Measurements from ENCODE around the gene DNTTIP2. TPM values are rescaled to one million over a fixed set of nuclear protein-coding genes. Genes with fewer than 3 reads are reported as not detected.

The DNTTIP2 gene
- total RNA-seq, 1 experiment from 2014 or later: 13.1 TPM

- H3K9me3 ChIP-seq: peaks cover 6% of the 10 kb centered on the region
- H3K27me3 ChIP-seq: no peaks in the 10 kb centered on the region
- DNase-seq: no peak
- H3K4me3 ChIP-seq: no peak overlapping the region
- no peaks in the 10 kb centered on the region for H3K36me3 ChIP-seq
These were observed 50.6 kb downstream of the DNTTIP2 start for GRCh38 chr1:93828367-93828755.

- Histone ChIP-seq H3K27me3 (no peaks in the 10 kb centered on the region), H3K36me3 (no peaks in the 10 kb centered on the region), H3K9me3 (peaks cover 2% of the 10 kb centered on the region), H3K4me3 (no peak overlapping the region)
- DNase-seq: peak; percentile 23
These were observed 51.2 kb downstream of the DNTTIP2 start for GRCh38 chr1:93827633-93828366.

DNA sequence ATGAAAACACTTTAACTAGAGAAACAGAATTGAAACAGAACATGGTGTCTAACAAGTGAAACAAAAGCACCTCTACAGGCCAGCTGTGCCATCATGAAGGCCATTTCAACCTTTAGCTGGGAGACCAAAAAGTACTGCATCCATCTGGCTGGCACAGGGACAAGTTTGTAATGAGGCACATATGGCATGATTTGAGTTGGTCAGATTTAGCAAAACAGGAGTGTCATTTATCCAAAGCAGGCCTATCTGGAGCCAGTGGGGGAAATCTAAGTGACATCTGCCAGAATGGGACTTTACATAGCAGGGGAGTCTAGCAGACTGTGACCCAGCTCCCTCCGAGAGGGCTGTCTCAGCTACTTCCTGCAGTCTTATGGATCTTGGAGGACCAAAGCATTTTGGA is 51.9 kb downstream of the DNTTIP2 start:
- Histone ChIP-seq H3K9me3 (no peaks in the 10 kb centered on the region), H3K27me3 (no peaks in the 10 kb centered on the region), H3K4me3 (no peak overlapping the region), H3K36me3 (no peaks in the 10 kb centered on the region)
- no peak for DNase-seq

DNA sequence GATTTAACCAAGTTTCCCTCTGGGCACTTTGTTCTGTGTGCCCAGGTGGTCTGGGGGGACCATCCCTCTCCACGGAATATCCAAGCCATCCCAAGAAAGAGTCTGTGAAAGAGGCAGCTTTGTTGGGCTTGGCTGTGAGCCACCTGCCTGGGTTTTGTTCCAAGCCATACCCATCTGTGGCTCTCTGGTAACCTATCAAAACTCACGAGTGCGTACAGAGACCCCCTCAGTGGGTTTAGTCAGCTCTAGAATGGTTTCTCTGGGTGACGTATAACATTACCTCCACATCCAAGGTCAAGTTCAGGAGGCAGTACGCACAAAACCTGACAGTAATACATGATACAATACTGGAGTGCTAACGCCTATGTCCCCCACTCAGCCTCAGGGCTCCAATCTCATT is 54.2 kb downstream of the DNTTIP2 start:
- no peak for DNase-seq
- H3K36me3 ChIP-seq: no peaks in the 10 kb centered on the region
- H3K4me3 ChIP-seq: no peak overlapping the region
- no peaks in the 10 kb centered on the region for H3K27me3 ChIP-seq
- no peaks in the 10 kb centered on the region for H3K9me3 ChIP-seq

DNA sequence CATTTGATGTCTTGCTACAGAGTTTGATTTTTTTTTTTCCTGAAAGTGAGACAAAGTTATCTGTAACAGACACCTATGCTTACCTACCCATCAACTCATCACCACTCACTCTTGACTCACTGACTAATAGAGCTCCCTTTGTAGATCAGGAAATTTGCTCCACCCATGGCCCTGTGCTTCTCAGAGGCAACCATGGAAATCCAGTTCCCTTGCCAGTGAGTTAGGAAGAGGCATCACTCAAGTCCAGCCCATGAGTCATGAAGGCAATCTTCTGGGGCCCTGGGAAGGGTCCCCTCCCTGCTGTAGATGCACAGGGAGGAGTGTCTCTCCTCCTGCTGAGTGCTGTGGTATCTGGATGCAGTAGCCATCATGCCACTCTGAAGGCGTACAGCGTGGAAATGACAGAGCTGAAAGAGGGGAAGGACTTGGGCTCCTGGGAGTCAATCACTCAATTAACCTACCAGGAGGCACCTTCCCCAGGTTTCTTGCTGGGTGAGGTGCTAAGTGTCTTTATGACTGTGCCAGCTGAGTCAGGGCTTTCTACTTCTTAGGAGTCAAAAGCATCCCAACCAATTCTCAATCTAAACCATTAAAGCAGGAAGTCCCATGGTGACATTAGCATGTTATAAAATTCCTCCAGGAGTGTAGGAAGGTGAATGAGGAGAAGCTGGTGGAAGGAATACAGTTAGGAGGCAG is 56.1 kb downstream of the DNTTIP2 start:
- Histone ChIP-seq H3K9me3 (no peaks in the 10 kb centered on the region), H3K4me3 (no peak overlapping the region), H3K36me3 (no peaks in the 10 kb centered on the region), H3K27me3 (no peaks in the 10 kb centered on the region)
- no peak for DNase-seq

DNA sequence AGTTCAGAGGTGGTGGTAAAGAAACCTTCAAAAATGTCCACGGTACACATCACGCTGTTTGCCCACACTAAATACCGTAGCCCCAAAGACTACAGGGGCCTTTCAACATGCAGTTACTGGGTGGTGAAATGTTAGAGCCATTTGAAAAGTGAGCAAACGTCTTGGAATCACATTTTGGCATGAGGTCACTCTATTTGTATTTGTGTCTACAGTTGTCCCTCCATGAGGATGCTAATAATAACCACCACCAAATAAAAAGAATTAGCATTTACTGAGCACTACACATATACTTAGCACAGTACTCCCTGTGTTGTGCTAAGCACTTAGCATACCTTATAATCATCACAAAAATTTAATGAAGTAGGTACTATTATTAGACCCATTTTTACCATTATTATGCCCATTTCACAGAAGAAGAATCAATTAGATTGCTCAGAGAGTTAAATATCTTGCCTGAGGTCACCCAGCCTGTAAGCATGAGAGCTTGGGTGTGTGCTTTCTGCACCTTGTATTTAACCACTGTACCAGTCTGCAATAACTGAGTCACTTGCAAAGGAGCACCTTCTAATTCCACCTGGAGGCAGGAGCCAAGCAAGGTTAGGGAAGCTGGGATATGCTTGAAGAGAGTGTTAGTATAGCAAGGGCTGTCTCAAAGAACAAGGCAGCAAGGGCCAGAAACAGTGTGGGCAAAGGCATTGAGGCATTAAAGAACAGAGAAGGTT is 57.4 kb downstream of the DNTTIP2 start:
- H3K9me3 ChIP-seq: no peaks in the 10 kb centered on the region
- no peaks in the 10 kb centered on the region for H3K27me3 ChIP-seq
- no peaks in the 10 kb centered on the region for H3K36me3 ChIP-seq
- DNase-seq: no peak
- no peak overlapping the region for H3K4me3 ChIP-seq

- no peak for DNase-seq
- H3K27me3 ChIP-seq: no peaks in the 10 kb centered on the region
- H3K4me3 ChIP-seq: no peak overlapping the region
- H3K9me3 ChIP-seq: no peaks in the 10 kb centered on the region
- H3K36me3 ChIP-seq: no peaks in the 10 kb centered on the region
These were observed 58.2 kb downstream of the DNTTIP2 start for GRCh38 chr1:93820554-93821422.

- no peaks in the 10 kb centered on the region for H3K27me3 ChIP-seq
- no peaks in the 10 kb centered on the region for H3K9me3 ChIP-seq
- no peak overlapping the region for H3K4me3 ChIP-seq
- DNase-seq: no peak
- no peaks in the 10 kb centered on the region for H3K36me3 ChIP-seq
These were observed 60.4 kb downstream of the DNTTIP2 start for GRCh38 chr1:93818570-93818959.

- Histone ChIP-seq H3K4me3 (no peak overlapping the region), H3K27me3 (no peaks in the 10 kb centered on the region), H3K9me3 (no peaks in the 10 kb centered on the region), H3K36me3 (no peaks in the 10 kb centered on the region)
- DNase-seq: no peak
These were observed 61.0 kb downstream of the DNTTIP2 start for GRCh38 chr1:93817819-93818569.

DNA sequence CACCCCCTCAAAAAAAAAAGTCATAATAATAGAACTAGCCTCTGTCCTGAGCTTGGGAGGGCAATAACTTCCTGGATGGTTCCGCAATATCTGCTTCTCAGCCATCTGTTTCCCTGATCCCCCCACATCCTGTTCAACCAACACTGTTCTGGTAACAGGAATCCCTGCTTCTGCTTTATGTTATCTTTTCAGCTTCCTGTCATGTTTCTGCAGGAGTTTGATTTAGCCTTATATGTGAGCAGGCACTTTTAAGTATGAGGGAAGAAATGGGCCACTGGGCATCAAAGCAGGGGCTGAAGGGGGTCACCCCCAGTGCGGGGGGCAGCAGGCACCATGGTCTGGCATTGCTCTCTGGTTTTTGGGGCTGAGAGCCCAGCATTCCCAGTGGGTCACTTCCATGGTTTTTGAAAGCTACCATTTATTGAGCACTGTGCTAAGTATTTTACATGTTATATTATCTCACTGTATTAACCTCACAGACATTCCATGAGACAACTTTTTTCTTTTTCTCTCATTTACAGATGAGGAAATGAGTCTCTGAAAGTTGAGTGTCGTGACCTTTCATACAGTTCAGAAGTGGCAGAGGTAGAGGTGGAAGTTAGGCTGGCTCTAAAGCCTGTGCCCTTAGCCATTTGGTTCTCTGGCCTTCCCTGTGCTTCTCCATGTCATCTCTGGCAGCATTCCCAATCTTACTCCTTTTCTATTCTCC is 61.9 kb downstream of the DNTTIP2 start:
- Histone ChIP-seq H3K4me3 (no peak overlapping the region), H3K36me3 (no peaks in the 10 kb centered on the region), H3K27me3 (no peaks in the 10 kb centered on the region), H3K9me3 (no peaks in the 10 kb centered on the region)
- no peak for DNase-seq

Other genes starting within 250 kb of the DNTTIP2 start
- gene BCAR3, start 197.4 kb downstream of the DNTTIP2 start, total RNA-seq (2014; rRNA removed; shearing (Covaris generic); ENCODE audit: low replicate concordance): 21.2 and 26.0 TPM in 2 replicates
- 115 and 160 TPM in 2 replicates for gene GCLM, start 30.2 kb upstream of the DNTTIP2 start, total RNA-seq (2014; rRNA removed; shearing (Covaris generic); ENCODE audit: low replicate concordance)
- gene ABCA4, start 241.9 kb upstream of the DNTTIP2 start, total RNA-seq (2014; rRNA removed; shearing (Covaris generic); ENCODE audit: low replicate concordance): 1.7 and 4.8 TPM in 2 replicates

All from MG63 (cell line).